HEK293 (cell line): ENCODE data around the gene GPR146.

Source experiments
- CTCF ChIA-PET: fragments of 350-600 bp; formaldehyde crosslinking; extraction: SDS; loops from one replicate; lab custom pipeline; 2021; ENCODE audit warnings: antibody characterized with exemption; lab: Yijun Ruan, JAX
- POLR2A ChIA-PET: fragments of 300-600 bp; formaldehyde crosslinking; extraction: SDS; loops from one replicate; lab custom pipeline; 2020; ENCODE audit warnings: antibody characterized with exemption, inconsistent platforms; lab: Yijun Ruan, JAX
- H3K27ac ChIP-seq: fragments of 200-500 bp; sonication (Bioruptor generic); 2 replicates; pipeline ENCODE4 v1.5.1; 2014; ENCODE audit warnings: low read depth, low read length, control low read depth, inconsistent platforms; ENCODE audit errors: extremely low read depth
- H3K36me3 ChIP-seq, 2 experiments: fragments of 200-500 bp in 1 of 2; sonication (Bioruptor generic) in 1 of 2; 1 replicate in 1 of 2; 2 replicates in 1 of 2; pipeline ENCODE4 v1.5.1; 2014 to 2017; ENCODE audit warnings: inconsistent platforms in 2 of 2, low read length in 2 of 2; ENCODE audit not compliant: control insufficient read depth in 2 of 2, insufficient read depth in 1 of 2
- H3K4me1 ChIP-seq: fragments of 200-500 bp; sonication (Bioruptor generic); 2 replicates; pipeline ENCODE4 v1.5.1; 2014; ENCODE audit warnings: mild to moderate bottlenecking, low read length, inconsistent platforms; ENCODE audit not compliant: control insufficient read depth, insufficient read depth
- H3K4me3 ChIP-seq: 2 replicates; pipeline ENCODE4 v1.5.1; 2011; ENCODE audit warnings: low read depth, mild to moderate bottlenecking, control low read depth, low read length, moderate library complexity
- H3K9me3 ChIP-seq: fragments of 200-500 bp; sonication (Bioruptor generic); 2 replicates; pipeline ENCODE4 v1.5.1; 2014; ENCODE audit warnings: low read depth, low read length, inconsistent platforms; ENCODE audit not compliant: control insufficient read depth, insufficient read depth
- ATF2 ChIP-seq: fragments of 450-650 bp; formaldehyde crosslinking; IDR thresholded peaks from 2 replicates; pipeline ENCODE4 v1.5.1; 2016; ENCODE audit warnings: missing biosample characterization, missing genetic modification characterization, low read depth
- BCL11B ChIP-seq: fragments of 450-650 bp; formaldehyde crosslinking; IDR thresholded peaks from 2 replicates; pipeline ENCODE4 v1.5.1; 2016; ENCODE audit warnings: low read depth, missing biosample characterization, missing genetic modification characterization
- GLI4 ChIP-seq: fragments of 450-650 bp; formaldehyde crosslinking; IDR thresholded peaks from 2 replicates; pipeline ENCODE4 v1.5.1; 2016; ENCODE audit warnings: missing biosample characterization, missing genetic modification characterization
- GLIS1 ChIP-seq: fragments of 450-650 bp; formaldehyde crosslinking; IDR thresholded peaks from 2 replicates; pipeline ENCODE4 v1.5.1; 2016; ENCODE audit warnings: missing biosample characterization, missing genetic modification characterization
- GLIS2 ChIP-seq: fragments of 450-650 bp; formaldehyde crosslinking; IDR thresholded peaks from 2 replicates; pipeline ENCODE4 v1.5.1; 2016; ENCODE audit warnings: missing biosample characterization, missing genetic modification characterization
- INSM2 ChIP-seq: fragments of 450-650 bp; formaldehyde crosslinking; IDR thresholded peaks from 2 replicates; pipeline ENCODE4 v1.5.1; 2016; ENCODE audit warnings: missing biosample characterization, missing genetic modification characterization
- KLF17 ChIP-seq: fragments of 450-650 bp; formaldehyde crosslinking; IDR thresholded peaks from 2 replicates; pipeline ENCODE4 v1.5.1; 2016; ENCODE audit warnings: missing biosample characterization, missing genetic modification characterization
- SP2 ChIP-seq: fragments of 450-650 bp; formaldehyde crosslinking; IDR thresholded peaks from 2 replicates; pipeline ENCODE4 v1.5.1; 2016; ENCODE audit warnings: missing biosample characterization, missing genetic modification characterization
- ZBTB11 ChIP-seq: fragments of 450-650 bp; formaldehyde crosslinking; conservative IDR thresholded peaks from 2 replicates; pipeline ENCODE4 v1.5.1; 2016; ENCODE audit warnings: low read depth, missing biosample characterization, missing genetic modification characterization
- ZFHX2 ChIP-seq: fragments of 450-650 bp; formaldehyde crosslinking; conservative IDR thresholded peaks from 2 replicates; pipeline ENCODE4 v1.5.1; 2016; ENCODE audit warnings: missing biosample characterization, missing genetic modification characterization
- ZFP37 ChIP-seq: fragments of 450-650 bp; formaldehyde crosslinking; IDR thresholded peaks from 2 replicates; pipeline ENCODE4 v1.5.1; 2016; ENCODE audit warnings: missing biosample characterization, missing genetic modification characterization
- ZNF157 ChIP-seq: fragments of 450-650 bp; formaldehyde crosslinking; IDR thresholded peaks from 2 replicates; pipeline ENCODE4 v1.5.1; 2016; ENCODE audit warnings: missing biosample characterization, missing genetic modification characterization
- ZNF174 ChIP-seq: fragments of 450-650 bp; formaldehyde crosslinking; IDR thresholded peaks from 2 replicates; pipeline ENCODE4 v1.5.0; 2017; ENCODE audit warnings: missing biosample characterization, mild to moderate bottlenecking, missing genetic modification characterization
- ZNF184 ChIP-seq: fragments of 450-650 bp; IDR thresholded peaks from 2 replicates; pipeline ENCODE4 v1.5.1; 2018; ENCODE audit warnings: missing biosample characterization, mild to moderate bottlenecking, missing genetic modification characterization
- ZNF391 ChIP-seq: fragments of 450-650 bp; formaldehyde crosslinking; IDR thresholded peaks from 2 replicates; pipeline ENCODE4 v1.5.1; 2016; ENCODE audit warnings: low read depth, missing biosample characterization, missing genetic modification characterization, borderline replicate concordance
- ZNF404 ChIP-seq: fragments of 450-650 bp; formaldehyde crosslinking; IDR thresholded peaks from 2 replicates; pipeline ENCODE4 v1.5.1; 2017; ENCODE audit warnings: missing biosample characterization, missing genetic modification characterization
- ZNF639 ChIP-seq: fragments of 450-650 bp; formaldehyde crosslinking; IDR thresholded peaks from 2 replicates; pipeline ENCODE4 v1.5.1; 2016; ENCODE audit warnings: missing biosample characterization, missing genetic modification characterization
- ZNF701 ChIP-seq: fragments of 450-650 bp; formaldehyde crosslinking; IDR thresholded peaks from 2 replicates; pipeline ENCODE4 v1.5.1; 2016; ENCODE audit warnings: missing biosample characterization, missing genetic modification characterization

Gene GPR146

GRCh38 chr7:1010226-1010625, 34.1 kb upstream of the GPR146 start:
- POLR2A ChIA-PET: no interaction called here

GRCh38 chr7:1011297-1012003, 32.9 kb upstream of the GPR146 start:
- ChIA-PET POLR2A (no interaction called here), CTCF (no interaction called here)
- Histone ChIP-seq H3K4me3 (no peak overlapping the region), H3K4me1 (no peaks in the 10 kb centered on the region), H3K27ac (no peak overlapping the region), H3K36me3 (peaks cover 0 to 12% of the 10 kb centered on the region in 2 experiments; a peak in 1 of 3 replicates), H3K9me3 (no peaks in the 10 kb centered on the region)
- TF ChIP-seq ATF2 (tag by site-specific recombination) (no peak), ZNF391 (tag by site-specific recombination) (no peak), SP2 (no peak), ZNF184 (tag by site-specific recombination) (no peak), ZFP37 (tag by site-specific recombination) (no peak), ZFHX2 (peak; percentile 99)

More at GRCh38 chr7:1010226-1010625, 34.1 kb upstream of the GPR146 start:
- CTCF ChIA-PET: interaction anchor here (0.9 kb wide), 1 partner anchor 17 kb away, joined by 3 read pairs; no protein-coding TSS in a partner anchor
- Histone ChIP-seq H3K9me3 (no peaks in the 10 kb centered on the region), H3K4me3 (no peak overlapping the region), H3K36me3 (peaks cover 0 to 12% of the 10 kb centered on the region in 2 experiments; a peak in 1 of 3 replicates), H3K4me1 (no peaks in the 10 kb centered on the region), H3K27ac (no peak overlapping the region)
- no peak for TF ChIP-seq ZNF174 (tag by site-specific recombination)
- TF ChIP-seq GLIS1 (tag by site-specific recombination): peak; percentile 29; the same call in 1 of the 2 replicates
- no peak for TF ChIP-seq ZBTB11 (tag by site-specific recombination)
- peak; percentile 32; the same call in 1 of the 2 replicates for TF ChIP-seq GLIS2 (tag by site-specific recombination)
- TF ChIP-seq BCL11B (tag by site-specific recombination): no peak
- no peak for TF ChIP-seq ZNF701 (tag by site-specific recombination)
- TF ChIP-seq ZNF639: no peak
- no peak for TF ChIP-seq ZNF404
- no peak for TF ChIP-seq ZFHX2
- TF ChIP-seq GLI4: no peak
- TF ChIP-seq KLF17 (tag by site-specific recombination): no peak
- no peak for TF ChIP-seq ZNF157
- no peak for TF ChIP-seq INSM2
